Islet precursor cell (in vitro differentiated cells): ENCODE data around the gene SMIM43.
"Not testable (repeated sequence)": the region's sequence is repeated elsewhere in the genome, so short reads cannot be mapped to it uniquely, and the experiment has no call there.

ENCODE experiments used
- DNase-seq: peaks from one replicate; pipeline ENCODE4 v3.0.0-alpha.2; 2018

SMIM43 gene

GRCh38 chr4:121778991-121779628 lies 14.1 kb upstream of the SMIM43 start:
- DNase-seq, result no peak

- no peak for DNase-seq
These were observed 12.7 kb upstream of the SMIM43 start for GRCh38 chr4:121777625-121778024.

GRCh38 chr4:121776610-121777401 lies 11.8 kb upstream of the SMIM43 start:
- DNase-seq, result no peak

GRCh38 chr4:121773883-121774282 lies 8.9 kb upstream of the SMIM43 start:
- no peak for DNase-seq

- DNase-seq, result no peak
These were observed 6.9 kb upstream of the SMIM43 start for GRCh38 chr4:121771869-121772268.

- DNase-seq, result no peak
These were observed 4.4 kb upstream of the SMIM43 start for GRCh38 chr4:121769341-121769740.

GRCh38 chr4:121767166-121767565 lies 2.2 kb upstream of the SMIM43 start:
- no peak for DNase-seq

- DNase-seq, result no peak
These were observed 1.1 kb upstream of the SMIM43 start for GRCh38 chr4:121765971-121766538.

GRCh38 chr4:121765368-121765705 lies 373 bp upstream of the SMIM43 start:
- no peak for DNase-seq

- DNase-seq, result no peak
These were observed 662 bp downstream of the SMIM43 start for GRCh38 chr4:121764303-121764701.

- DNase-seq, result no peak
These were observed 4.8 kb downstream of the SMIM43 start for GRCh38 chr4:121760205-121760604.

- DNase-seq, result no peak
These were observed 5.9 kb downstream of the SMIM43 start for GRCh38 chr4:121758925-121759568.

GRCh38 chr4:121752142-121752541 lies 12.8 kb downstream of the SMIM43 start:
- not testable (repeated sequence) for DNase-seq

- DNase-seq, result no peak
These were observed 15.7 kb downstream of the SMIM43 start for GRCh38 chr4:121749225-121749624.

GRCh38 chr4:121742794-121743193 lies 22.2 kb downstream of the SMIM43 start:
- peak; percentile 76 for DNase-seq

- DNase-seq, result no peak
These were observed 23.2 kb downstream of the SMIM43 start for GRCh38 chr4:121741751-121742150.

GRCh38 chr4:121740796-121741409 lies 24.1 kb downstream of the SMIM43 start:
- DNase-seq, result peak; percentile 71

- no peak for DNase-seq
These were observed 25.4 kb downstream of the SMIM43 start for GRCh38 chr4:121739575-121739974.

- no peak for DNase-seq
These were observed 26.0 kb downstream of the SMIM43 start for GRCh38 chr4:121738780-121739535.

- no peak for DNase-seq
These were observed 27.0 kb downstream of the SMIM43 start for GRCh38 chr4:121737846-121738554.

- DNase-seq, result no peak
These were observed 28.1 kb downstream of the SMIM43 start for GRCh38 chr4:121736735-121737351.
